NT2/D1 (cell line): ENCODE data around the gene SLC26A6.

ENCODE experiments used
- DNase-seq: peaks from one replicate; pipeline ENCODE4 v3.0.0-alpha.2; 2011; ENCODE audit warnings: low read depth, low spot score
- H3K27me3 ChIP-seq: 2 replicates; pipeline ENCODE4 v1.6.0; 2011; ENCODE audit warnings: mild to moderate bottlenecking; ENCODE audit not compliant: insufficient read length, insufficient read depth
- H3K36me3 ChIP-seq: 2 replicates; pipeline ENCODE4 v1.6.1; 2011; ENCODE audit warnings: mild to moderate bottlenecking, low read length, mixed read lengths; ENCODE audit not compliant: insufficient read depth, insufficient read length
- H3K4me1 ChIP-seq: 2 replicates; pipeline ENCODE4 v1.5.1; 2011; ENCODE audit not compliant: insufficient read depth, insufficient read length
- H3K4me3 ChIP-seq: 2 replicates; pipeline ENCODE4 v1.5.1; 2011; ENCODE audit warnings: low read depth; ENCODE audit not compliant: insufficient read length
- H3K9ac ChIP-seq: 2 replicates; pipeline ENCODE4 v1.6.0; 2011; ENCODE audit warnings: low read depth; ENCODE audit not compliant: insufficient read length
- H3K9me3 ChIP-seq: 2 replicates; pipeline ENCODE4 v1.5.1; 2011; ENCODE audit warnings: mild to moderate bottlenecking, low read length; ENCODE audit not compliant: insufficient read depth
- SUZ12 ChIP-seq: IDR thresholded peaks from 2 replicates; pipeline ENCODE4 v1.6.1; 2011; ENCODE audit not compliant: insufficient read length, insufficient read depth; ENCODE audit errors: extremely low read depth
- YY1 ChIP-seq: IDR thresholded peaks from 2 replicates; pipeline ENCODE4 v1.6.1; 2011; ENCODE audit not compliant: insufficient read length, insufficient read depth
- ZNF274 ChIP-seq: IDR thresholded peaks from 2 replicates; pipeline ENCODE4 v1.6.1; 2011; ENCODE audit warnings: mild to moderate bottlenecking, low read depth, low read length

Gene SLC26A6

GRCh38 chr3:48650723-48651122 lies 15.5 kb upstream of the SLC26A6 start:
- Histone ChIP-seq H3K9ac (no peak overlapping the region), H3K27me3 (peaks cover 7% of the 10 kb centered on the region), H3K9me3 (no peaks in the 10 kb centered on the region), H3K4me3 (no peak overlapping the region), H3K4me1 (peaks cover 3% of the 10 kb centered on the region), H3K36me3 (peaks cover 36% of the 10 kb centered on the region)
- TF ChIP-seq SUZ12: no peak
- TF ChIP-seq ZNF274: no peak
- TF ChIP-seq YY1: no peak
- no peak for DNase-seq

DNA sequence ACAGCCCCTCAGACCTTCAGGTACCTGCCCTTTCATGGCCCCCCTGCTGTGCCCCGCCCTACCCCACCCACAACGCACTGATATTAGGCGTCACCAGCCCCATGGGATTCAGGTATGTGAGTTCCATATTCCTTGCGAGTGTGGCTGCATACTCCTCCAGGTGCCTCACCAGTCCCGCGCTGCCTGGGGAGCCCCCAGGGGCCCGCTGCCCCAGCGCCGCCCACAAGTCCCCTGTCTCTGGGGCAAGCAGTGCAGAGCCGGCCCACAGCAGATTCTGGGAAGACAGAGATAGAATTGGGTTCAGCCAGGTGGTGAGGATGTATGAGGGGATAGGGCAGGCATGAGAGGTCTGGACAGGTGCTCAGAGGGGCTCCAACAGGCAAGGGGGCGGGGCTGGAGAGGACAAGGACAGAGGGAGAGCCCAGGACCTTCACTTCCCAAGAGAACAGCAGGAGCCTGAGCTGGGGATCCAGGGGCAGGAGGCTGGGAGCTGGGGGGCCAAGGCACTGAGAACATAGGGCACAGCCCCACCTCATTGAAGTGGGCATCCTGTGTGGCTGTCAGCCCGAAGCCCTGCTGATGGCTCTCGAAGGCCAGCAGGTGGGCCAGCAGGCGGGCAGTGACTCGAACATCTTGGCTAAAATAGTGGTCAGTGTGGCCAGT lies 13.1 kb upstream of the SLC26A6 start:
- DNase-seq: no peak
- Histone ChIP-seq H3K27me3 (no peaks in the 10 kb centered on the region), H3K36me3 (peaks cover 34% of the 10 kb centered on the region), H3K4me3 (no peak overlapping the region), H3K9ac (no peak overlapping the region), H3K4me1 (peaks cover 3% of the 10 kb centered on the region), H3K9me3 (no peaks in the 10 kb centered on the region)
- no peak for TF ChIP-seq ZNF274
- no peak for TF ChIP-seq YY1
- no peak for TF ChIP-seq SUZ12

DNA sequence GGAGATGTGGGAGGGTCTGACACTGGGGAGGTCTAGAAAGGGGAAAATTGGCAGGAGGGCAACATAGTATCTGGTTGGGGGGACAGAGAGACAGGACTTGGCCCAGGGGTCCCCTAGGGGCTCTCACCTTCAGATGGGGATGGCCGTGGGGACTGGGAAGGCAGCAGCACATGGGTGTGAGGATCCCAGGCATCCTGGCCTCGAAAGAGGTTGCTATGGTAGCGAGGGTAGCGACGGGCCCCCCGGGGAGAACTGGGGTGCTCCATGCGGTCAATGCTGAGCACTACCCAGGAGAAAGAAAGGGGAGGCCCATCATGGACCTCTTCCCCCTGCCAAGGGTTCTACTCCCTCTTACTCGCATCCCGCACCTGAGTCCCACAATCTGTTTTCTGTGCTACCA lies 12.5 kb upstream of the SLC26A6 start:
- no peak for TF ChIP-seq ZNF274
- no peak for TF ChIP-seq SUZ12
- no peak for TF ChIP-seq YY1
- Histone ChIP-seq H3K27me3 (no peaks in the 10 kb centered on the region), H3K4me1 (no peaks in the 10 kb centered on the region), H3K4me3 (no peak overlapping the region), H3K36me3 (peaks cover 34% of the 10 kb centered on the region), H3K9ac (no peak overlapping the region), H3K9me3 (no peaks in the 10 kb centered on the region)
- DNase-seq: no peak

- no peak for DNase-seq
- TF ChIP-seq SUZ12 (no peak), ZNF274 (no peak)
- H3K36me3 ChIP-seq: peaks cover 54% of the 10 kb centered on the region
- no peaks in the 10 kb centered on the region for H3K4me1 ChIP-seq
- no peaks in the 10 kb centered on the region for H3K27me3 ChIP-seq
- H3K9ac ChIP-seq: no peak overlapping the region
- H3K4me3 ChIP-seq: no peak overlapping the region
- H3K9me3 ChIP-seq: no peaks in the 10 kb centered on the region
These were observed 9.9 kb upstream of the SLC26A6 start for GRCh38 chr3:48644898-48645760.

DNA sequence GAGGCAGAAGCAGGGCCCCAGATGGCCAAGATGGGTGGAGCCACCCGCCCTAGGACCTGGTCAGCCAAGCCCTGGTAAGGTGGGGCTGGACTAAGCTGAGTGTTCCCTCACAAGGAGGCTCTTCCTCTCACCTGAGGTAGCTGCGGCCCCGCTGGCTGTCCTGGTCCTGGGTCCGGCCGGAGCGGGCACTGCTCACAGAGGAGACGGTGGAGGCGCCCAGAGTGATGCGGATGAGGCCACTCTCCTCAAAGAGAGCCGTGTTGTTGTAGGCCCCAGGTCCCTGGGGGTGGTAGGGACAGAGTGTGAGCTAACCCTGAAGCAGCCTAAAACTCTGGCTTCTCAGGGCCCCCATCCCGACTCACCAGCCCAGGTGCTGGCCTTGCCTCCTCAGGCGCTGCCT lies 7.3 kb upstream of the SLC26A6 start:
- Histone ChIP-seq H3K9me3 (no peaks in the 10 kb centered on the region), H3K4me3 (no peak overlapping the region), H3K9ac (no peak overlapping the region), H3K27me3 (no peaks in the 10 kb centered on the region), H3K36me3 (peaks cover 62% of the 10 kb centered on the region), H3K4me1 (peaks cover 3% of the 10 kb centered on the region)
- no peak for DNase-seq
- TF ChIP-seq YY1 (no peak), SUZ12 (no peak), ZNF274 (no peak)

GRCh38 chr3:48641396-48641795 lies 6.1 kb upstream of the SLC26A6 start:
- peaks cover 60% of the 10 kb centered on the region for H3K36me3 ChIP-seq
- no peaks in the 10 kb centered on the region for H3K9me3 ChIP-seq
- DNase-seq: no peak
- peaks cover 11% of the 10 kb centered on the region for H3K4me1 ChIP-seq
- H3K27me3 ChIP-seq: no peaks in the 10 kb centered on the region
- H3K9ac ChIP-seq: no peak overlapping the region
- H3K4me3 ChIP-seq: no peak overlapping the region
- TF ChIP-seq YY1: no peak
- no peak for TF ChIP-seq SUZ12
- TF ChIP-seq ZNF274: no peak

GRCh38 chr3:48639944-48640606 lies 4.8 kb upstream of the SLC26A6 start:
- DNase-seq: no peak

More at GRCh38 chr3:48639944-48640606, 4.8 kb upstream of the SLC26A6 start:
- Histone ChIP-seq H3K9me3 (no peaks in the 10 kb centered on the region), H3K4me3 (no peak overlapping the region), H3K27me3 (no peaks in the 10 kb centered on the region), H3K36me3 (peaks cover 51% of the 10 kb centered on the region), H3K9ac (no peak overlapping the region), H3K4me1 (peaks cover 11% of the 10 kb centered on the region)
- TF ChIP-seq SUZ12: no peak
